HepG2 (cell line): ENCODE results near the gene SYMPK. TPM values are rescaled to one million over a fixed set of nuclear protein-coding genes. Genes with fewer than 3 reads are reported as not detected.

Experiments used
- BRD4 ChIP-seq: sonication (generic); formaldehyde crosslinking; IDR thresholded peaks from 2 replicates; pipeline ENCODE4 v1.4.0; 2020; ENCODE audit warnings: missing genetic modification reagents
- HNF4A ChIP-seq: sonication (generic); formaldehyde crosslinking; IDR thresholded peaks from 2 replicates; pipeline ENCODE4 v1.4.0; 2020; ENCODE audit warnings: missing genetic modification reagents
- KLF9 ChIP-seq: IDR thresholded peaks from 2 replicates; pipeline ENCODE4 v1.6.1; 2016; ENCODE audit warnings: low read depth
- YEATS4 ChIP-seq: sonication (generic); formaldehyde crosslinking; IDR thresholded peaks from 2 replicates; pipeline ENCODE4 v1.4.0; 2020; ENCODE audit warnings: missing genetic modification reagents, borderline replicate concordance
- ZNF550 ChIP-seq: sonication (generic); formaldehyde crosslinking; IDR thresholded peaks from 2 replicates; pipeline ENCODE4 v1.4.0; 2020; ENCODE audit warnings: mild to moderate bottlenecking, missing genetic modification reagents, borderline replicate concordance
- ZNF768 ChIP-seq: sonication (generic); formaldehyde crosslinking; IDR thresholded peaks from 2 replicates; pipeline ENCODE4 v1.4.0; 2020; ENCODE audit warnings: missing genetic modification reagents
- ZNF878 ChIP-seq: sonication (generic); formaldehyde crosslinking; IDR thresholded peaks from 2 replicates; pipeline ENCODE4 v1.8.1; 2023; ENCODE audit warnings: mild to moderate bottlenecking, missing genetic modification reagents, moderate library complexity
- polyA plus RNA-seq, 8 experiments: library from polyadenylated mRNA; depleted of rRNA in 3 of 8; stranded (reverse) in 7 of 8; unstranded in 1 of 8; fragments of >200 nt; fragmentation: Illumina TruSeq in 4 of 8; extraction: Trizol in 4 of 8; gene quantifications; 2 replicates each; pipeline versions ENCODE4 v1.2.1 to v1.2.3, GENCODE V29; 2011 to 2016; ENCODE audit warnings: low read depth in 4 of 8, missing spikeins in 1 of 8, mixed read lengths in 1 of 8; ENCODE audit not compliant: insufficient read depth in 1 of 8
- total RNA-seq, 5 experiments: library from RNA; depleted of rRNA; stranded (reverse); fragments of >200 nt; fragmentation: Illumina TruSeq; extraction: Trizol; gene quantifications; 2 replicates each; pipeline ENCODE4 v1.2.3, GENCODE V29; 2016; ENCODE audit warnings: low read depth in 1 of 5
- TF ChIP-seq, protein P1 (sequence below): sonication (generic); formaldehyde crosslinking; IDR thresholded peaks from 2 replicates; pipeline ENCODE4 v1.5.1; 2020; ENCODE audit warnings: mild to moderate bottlenecking, missing genetic modification reagents, moderate library complexity
- TF ChIP-seq, protein P2 (sequence below): sonication (generic); formaldehyde crosslinking; IDR thresholded peaks from 2 replicates; pipeline ENCODE4 v1.5.1; 2020; ENCODE audit warnings: mild to moderate bottlenecking, missing genetic modification reagents, borderline replicate concordance
- TF ChIP-seq, protein P3 (sequence below): sonication (generic); formaldehyde crosslinking; IDR thresholded peaks from 2 replicates; pipeline ENCODE4 v1.5.0; 2020; ENCODE audit warnings: mild to moderate bottlenecking, missing genetic modification reagents, borderline replicate concordance

SYMPK gene
- total and polyA plus RNA-seq, 2 of the 13 experiments (the other 11 are each of a cell fraction or from before 2014, with no cell fraction given) = 21.9 to 55.7 TPM

DNA sequence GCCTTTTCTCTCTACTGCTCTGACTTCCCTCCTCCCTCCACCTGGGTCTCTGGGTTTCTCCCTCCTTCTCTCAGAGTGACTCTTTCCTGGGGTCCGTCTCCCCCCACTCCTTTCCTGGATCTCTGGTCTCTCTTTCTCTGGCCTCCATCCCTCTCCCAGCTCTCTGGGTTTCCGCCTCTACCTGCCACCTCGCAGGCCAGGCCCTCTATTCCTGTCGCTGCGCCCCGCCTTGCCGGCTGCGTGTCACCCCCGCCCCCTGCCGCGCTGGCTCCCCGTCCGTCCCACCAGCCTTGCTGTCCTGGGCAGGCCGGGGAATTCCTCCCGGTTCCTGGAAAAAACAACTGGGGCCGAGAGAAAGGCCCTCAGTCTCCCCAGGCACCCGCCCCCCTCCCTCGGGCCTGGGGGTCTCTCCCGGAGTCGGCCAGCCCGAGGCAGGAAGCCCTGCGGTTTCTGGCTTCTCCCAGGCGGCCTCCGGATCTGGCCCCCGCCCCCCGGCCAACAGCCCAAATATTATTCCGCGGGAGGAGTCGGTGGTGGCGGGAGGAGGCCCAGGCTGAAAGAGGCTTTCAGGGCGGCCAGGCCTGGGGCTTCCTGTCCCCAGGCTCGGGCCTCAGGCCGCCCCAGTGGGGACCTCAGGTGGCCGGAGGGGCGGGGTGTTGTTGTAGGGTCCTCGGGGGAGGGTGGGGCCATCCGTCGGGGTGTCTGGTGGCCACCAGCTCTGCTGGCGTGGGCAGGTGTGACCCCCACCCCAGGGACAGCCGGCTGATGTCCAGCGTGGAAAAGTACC is 13.7 kb upstream of the SYMPK start (continued):
- TF ChIP-seq, protein P1, sequence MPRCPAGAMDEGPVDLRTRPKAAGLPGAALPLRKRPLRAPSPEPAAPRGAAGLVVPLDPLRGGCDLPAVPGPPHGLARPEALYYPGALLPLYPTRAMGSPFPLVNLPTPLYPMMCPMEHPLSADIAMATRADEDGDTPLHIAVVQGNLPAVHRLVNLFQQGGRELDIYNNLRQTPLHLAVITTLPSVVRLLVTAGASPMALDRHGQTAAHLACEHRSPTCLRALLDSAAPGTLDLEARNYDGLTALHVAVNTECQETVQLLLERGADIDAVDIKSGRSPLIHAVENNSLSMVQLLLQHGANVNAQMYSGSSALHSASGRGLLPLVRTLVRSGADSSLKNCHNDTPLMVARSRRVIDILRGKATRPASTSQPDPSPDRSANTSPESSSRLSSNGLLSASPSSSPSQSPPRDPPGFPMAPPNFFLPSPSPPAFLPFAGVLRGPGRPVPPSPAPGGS (CRISPR knock-in tag) = peak; percentile 65; the same call in 1 of the 2 replicates
- TF ChIP-seq ZNF768 (peak; percentile 73), ZNF550 (CRISPR knock-in tag) (peak; percentile 67; the same call in 1 of the 2 replicates), ZNF878 (CRISPR knock-in tag) (0 out of 2 replicates have a peak, but pooled peaks have one; percentile 36), BRD4 (peak; percentile 44), HNF4A (CRISPR knock-in tag) (0 out of 2 replicates have a peak, but pooled peaks have one; percentile 0), KLF9 (CRISPR knock-in tag) (peak; percentile 62; the same call in 1 of the 2 replicates), YEATS4 (CRISPR knock-in tag) (peak; percentile 60; the same call in 1 of the 2 replicates)
- TF ChIP-seq, protein P2, sequence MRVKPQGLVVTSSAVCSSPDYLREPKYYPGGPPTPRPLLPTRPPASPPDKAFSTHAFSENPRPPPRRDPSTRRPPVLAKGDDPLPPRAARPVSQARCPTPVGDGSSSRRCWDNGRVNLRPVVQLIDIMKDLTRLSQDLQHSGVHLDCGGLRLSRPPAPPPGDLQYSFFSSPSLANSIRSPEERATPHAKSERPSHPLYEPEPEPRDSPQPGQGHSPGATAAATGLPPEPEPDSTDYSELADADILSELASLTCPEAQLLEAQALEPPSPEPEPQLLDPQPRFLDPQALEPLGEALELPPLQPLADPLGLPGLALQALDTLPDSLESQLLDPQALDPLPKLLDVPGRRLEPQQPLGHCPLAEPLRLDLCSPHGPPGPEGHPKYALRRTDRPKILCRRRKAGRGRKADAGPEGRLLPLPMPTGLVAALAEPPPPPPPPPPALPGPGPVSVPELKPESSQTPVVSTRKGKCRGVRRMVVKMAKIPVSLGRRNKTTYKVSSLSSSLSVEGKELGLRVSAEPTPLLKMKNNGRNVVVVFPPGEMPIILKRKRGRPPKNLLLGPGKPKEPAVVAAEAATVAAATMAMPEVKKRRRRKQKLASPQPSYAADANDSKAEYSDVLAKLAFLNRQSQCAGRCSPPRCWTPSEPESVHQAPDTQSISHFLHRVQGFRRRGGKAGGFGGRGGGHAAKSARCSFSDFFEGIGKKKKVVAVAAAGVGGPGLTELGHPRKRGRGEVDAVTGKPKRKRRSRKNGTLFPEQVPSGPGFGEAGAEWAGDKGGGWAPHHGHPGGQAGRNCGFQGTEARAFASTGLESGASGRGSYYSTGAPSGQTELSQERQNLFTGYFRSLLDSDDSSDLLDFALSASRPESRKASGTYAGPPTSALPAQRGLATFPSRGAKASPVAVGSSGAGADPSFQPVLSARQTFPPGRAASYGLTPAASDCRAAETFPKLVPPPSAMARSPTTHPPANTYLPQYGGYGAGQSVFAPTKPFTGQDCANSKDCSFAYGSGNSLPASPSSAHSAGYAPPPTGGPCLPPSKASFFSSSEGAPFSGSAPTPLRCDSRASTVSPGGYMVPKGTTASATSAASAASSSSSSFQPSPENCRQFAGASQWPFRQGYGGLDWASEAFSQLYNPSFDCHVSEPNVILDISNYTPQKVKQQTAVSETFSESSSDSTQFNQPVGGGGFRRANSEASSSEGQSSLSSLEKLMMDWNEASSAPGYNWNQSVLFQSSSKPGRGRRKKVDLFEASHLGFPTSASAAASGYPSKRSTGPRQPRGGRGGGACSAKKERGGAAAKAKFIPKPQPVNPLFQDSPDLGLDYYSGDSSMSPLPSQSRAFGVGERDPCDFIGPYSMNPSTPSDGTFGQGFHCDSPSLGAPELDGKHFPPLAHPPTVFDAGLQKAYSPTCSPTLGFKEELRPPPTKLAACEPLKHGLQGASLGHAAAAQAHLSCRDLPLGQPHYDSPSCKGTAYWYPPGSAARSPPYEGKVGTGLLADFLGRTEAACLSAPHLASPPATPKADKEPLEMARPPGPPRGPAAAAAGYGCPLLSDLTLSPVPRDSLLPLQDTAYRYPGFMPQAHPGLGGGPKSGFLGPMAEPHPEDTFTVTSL (CRISPR knock-in tag) = 0 out of 2 replicates have a peak, but pooled peaks have one; percentile 23
- TF ChIP-seq, protein P3, sequence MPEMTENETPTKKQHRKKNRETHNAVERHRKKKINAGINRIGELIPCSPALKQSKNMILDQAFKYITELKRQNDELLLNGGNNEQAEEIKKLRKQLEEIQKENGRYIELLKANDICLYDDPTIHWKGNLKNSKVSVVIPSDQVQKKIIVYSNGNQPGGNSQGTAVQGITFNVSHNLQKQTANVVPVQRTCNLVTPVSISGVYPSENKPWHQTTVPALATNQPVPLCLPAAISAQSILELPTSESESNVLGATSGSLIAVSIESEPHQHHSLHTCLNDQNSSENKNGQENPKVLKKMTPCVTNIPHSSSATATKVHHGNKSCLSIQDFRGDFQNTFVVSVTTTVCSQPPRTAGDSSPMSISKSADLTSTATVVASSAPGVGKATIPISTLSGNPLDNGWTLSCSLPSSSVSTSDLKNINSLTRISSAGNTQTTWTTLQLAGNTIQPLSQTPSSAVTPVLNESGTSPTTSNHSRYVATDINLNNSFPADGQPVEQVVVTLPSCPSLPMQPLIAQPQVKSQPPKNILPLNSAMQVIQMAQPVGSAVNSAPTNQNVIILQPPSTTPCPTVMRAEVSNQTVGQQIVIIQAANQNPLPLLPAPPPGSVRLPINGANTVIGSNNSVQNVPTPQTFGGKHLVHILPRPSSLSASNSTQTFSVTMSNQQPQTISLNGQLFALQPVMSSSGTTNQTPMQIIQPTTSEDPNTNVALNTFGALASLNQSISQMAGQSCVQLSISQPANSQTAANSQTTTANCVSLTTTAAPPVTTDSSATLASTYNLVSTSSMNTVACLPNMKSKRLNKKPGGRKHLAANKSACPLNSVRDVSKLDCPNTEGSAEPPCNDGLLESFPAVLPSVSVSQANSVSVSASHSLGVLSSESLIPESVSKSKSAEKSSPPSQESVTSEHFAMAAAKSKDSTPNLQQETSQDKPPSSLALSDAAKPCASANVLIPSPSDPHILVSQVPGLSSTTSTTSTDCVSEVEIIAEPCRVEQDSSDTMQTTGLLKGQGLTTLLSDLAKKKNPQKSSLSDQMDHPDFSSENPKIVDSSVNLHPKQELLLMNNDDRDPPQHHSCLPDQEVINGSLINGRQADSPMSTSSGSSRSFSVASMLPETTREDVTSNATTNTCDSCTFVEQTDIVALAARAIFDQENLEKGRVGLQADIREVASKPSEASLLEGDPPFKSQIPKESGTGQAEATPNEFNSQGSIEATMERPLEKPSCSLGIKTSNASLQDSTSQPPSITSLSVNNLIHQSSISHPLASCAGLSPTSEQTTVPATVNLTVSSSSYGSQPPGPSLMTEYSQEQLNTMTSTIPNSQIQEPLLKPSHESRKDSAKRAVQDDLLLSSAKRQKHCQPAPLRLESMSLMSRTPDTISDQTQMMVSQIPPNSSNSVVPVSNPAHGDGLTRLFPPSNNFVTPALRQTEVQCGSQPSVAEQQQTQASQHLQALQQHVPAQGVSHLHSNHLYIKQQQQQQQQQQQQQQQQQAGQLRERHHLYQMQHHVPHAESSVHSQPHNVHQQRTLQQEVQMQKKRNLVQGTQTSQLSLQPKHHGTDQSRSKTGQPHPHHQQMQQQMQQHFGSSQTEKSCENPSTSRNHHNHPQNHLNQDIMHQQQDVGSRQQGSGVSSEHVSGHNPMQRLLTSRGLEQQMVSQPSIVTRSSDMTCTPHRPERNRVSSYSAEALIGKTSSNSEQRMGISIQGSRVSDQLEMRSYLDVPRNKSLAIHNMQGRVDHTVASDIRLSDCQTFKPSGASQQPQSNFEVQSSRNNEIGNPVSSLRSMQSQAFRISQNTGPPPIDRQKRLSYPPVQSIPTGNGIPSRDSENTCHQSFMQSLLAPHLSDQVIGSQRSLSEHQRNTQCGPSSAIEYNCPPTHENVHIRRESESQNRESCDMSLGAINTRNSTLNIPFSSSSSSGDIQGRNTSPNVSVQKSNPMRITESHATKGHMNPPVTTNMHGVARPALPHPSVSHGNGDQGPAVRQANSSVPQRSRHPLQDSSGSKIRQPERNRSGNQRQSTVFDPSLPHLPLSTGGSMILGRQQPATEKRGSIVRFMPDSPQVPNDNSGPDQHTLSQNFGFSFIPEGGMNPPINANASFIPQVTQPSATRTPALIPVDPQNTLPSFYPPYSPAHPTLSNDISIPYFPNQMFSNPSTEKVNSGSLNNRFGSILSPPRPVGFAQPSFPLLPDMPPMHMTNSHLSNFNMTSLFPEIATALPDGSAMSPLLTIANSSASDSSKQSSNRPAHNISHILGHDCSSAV (CRISPR knock-in tag) = no peak
